Measurements from ENCODE around the gene FAM53B.

GRCh38 chr10:124736491-124737136, 7.6 kb downstream of the FAM53B start:
- TF ChIP-seq MAX (IDR thresholded peaks at IDR 0.05; ENCODE audit: low read depth) = peak; percentile 20; the same call in 1 of the 2 replicates
- TF ChIP-seq SIN3A (IDR thresholded peaks at IDR 0.05; ENCODE audit: borderline replicate concordance, low read depth, low read length) = no peak
- TF ChIP-seq POLR2AphosphoS5 (IDR thresholded peaks at IDR 0.05; ENCODE audit: low read depth, low read length) = no peak
- no peak for TF ChIP-seq RAD21 (IDR thresholded peaks at IDR 0.05; ENCODE audit: low read length)
- no peak for TF ChIP-seq CTCF (IDR thresholded peaks at IDR 0.05)
- no peak for TF ChIP-seq EP300 (IDR thresholded peaks at IDR 0.05; ENCODE audit: borderline replicate concordance in 1 of 2, low read depth in 1 of 2, low read length in 1 of 2)
- TF ChIP-seq MEF2A (IDR thresholded peaks at IDR 0.05; ENCODE audit: borderline replicate concordance, low read depth) = no peak
- peak; percentile 35; the same call in 1 of the 2 replicates for TF ChIP-seq TCF12 (IDR thresholded peaks at IDR 0.05)
- no peak for TF ChIP-seq TAF1 (IDR thresholded peaks at IDR 0.05; ENCODE audit: borderline replicate concordance, low read depth, low read length)
- no peak for TF ChIP-seq YY1 (IDR thresholded peaks at IDR 0.05; ENCODE audit: low read depth)
- no peak for TF ChIP-seq ELF1 (IDR thresholded peaks at IDR 0.05)
- no peak for TF ChIP-seq GABPA (IDR thresholded peaks at IDR 0.05; ENCODE audit: low read depth)
- TF ChIP-seq JUND (IDR thresholded peaks at IDR 0.05) = no peak
